Measurements from ENCODE around the gene ZFYVE28. TPM values are rescaled to one million over a fixed set of nuclear protein-coding genes. Genes with fewer than 3 reads are reported as not detected.

The ZFYVE28 gene
- total and polyA plus RNA-seq, 2 of the 8 experiments (the other 6 are each of a cell fraction or from before 2014, with no cell fraction given), result 1.7 to 4.9 TPM

- no peak for TF ChIP-seq CHD7 (IDR thresholded peaks at IDR 0.05; ENCODE audit: insufficient replicate concordance, low read length)
- no peak for TF ChIP-seq SIN3A (conservative IDR thresholded peaks at IDR 0.05 in 1 of 2, IDR thresholded peaks at IDR 0.05 in 1 of 2; ENCODE audit: low read depth in 1 of 2, low read length in 2 of 2)
- no peak for TF ChIP-seq POLR2A (IDR thresholded peaks at IDR 0.05; ENCODE audit: control extremely low read depth in 1 of 2, low read depth in 2 of 2, low read length in 2 of 2)
- no peak for TF ChIP-seq CREB1 (IDR thresholded peaks at IDR 0.05)
- TF ChIP-seq RNF2 (IDR thresholded peaks at IDR 0.05; ENCODE audit: borderline replicate concordance, low read depth, low read length, missing control alignments, poor library complexity, severe bottlenecking), result no peak
- no peak for TF ChIP-seq YY1 (IDR thresholded peaks at IDR 0.05; ENCODE audit: low read depth, low read length)
- no peak for TF ChIP-seq USF2 (IDR thresholded peaks at IDR 0.05; ENCODE audit: low read length)
- no peak for TF ChIP-seq JUND (IDR thresholded peaks at IDR 0.05; ENCODE audit: low read length)
- TF ChIP-seq BACH1 (IDR thresholded peaks at IDR 0.05; ENCODE audit: low read length), result no peak
- TF ChIP-seq CHD1 (IDR thresholded peaks at IDR 0.05; ENCODE audit: low read depth, low read length), result no peak
- TF ChIP-seq FOSL1 (IDR thresholded peaks at IDR 0.05; ENCODE audit: insufficient read depth, low read depth, low read length), result no peak
Observed at GRCh38 chr4:2337896-2338295, 80.5 kb downstream of the ZFYVE28 start (continued).

Data from H1 (cell line).